HepG2 (cell line): ENCODE measurements around the gene TPRA1. TPM values are rescaled to one million over a fixed set of nuclear protein-coding genes. Genes with fewer than 3 reads are reported as not detected.
A peak's percentile ranks its signal among the peaks of the same experiment; 100 is the strongest.

Experiments
- CREBL2 ChIP-seq: sonication (generic); formaldehyde crosslinking; IDR thresholded peaks from 2 replicates; pipeline ENCODE4 v1.8.1; 2023; ENCODE audit warnings: missing genetic modification reagents, mild to moderate bottlenecking, borderline replicate concordance
- EEA1 ChIP-seq: sonication (generic); formaldehyde crosslinking; IDR thresholded peaks from 2 replicates; pipeline ENCODE4 v1.5.1; 2020; ENCODE audit warnings: mild to moderate bottlenecking, missing genetic modification reagents, borderline replicate concordance
- HMG20B ChIP-seq: conservative IDR thresholded peaks from 2 replicates; pipeline ENCODE4 v1.6.1; 2016; ENCODE audit warnings: missing genetic modification reagents, missing compliant biosample characterization
- IRX3 ChIP-seq: sonication (generic); formaldehyde crosslinking; IDR thresholded peaks from 2 replicates; pipeline ENCODE4 v1.8.1; 2023; ENCODE audit warnings: mild to moderate bottlenecking, low read depth, missing genetic modification reagents, borderline replicate concordance
- MXI1 ChIP-seq: IDR thresholded peaks from 3 replicates; pipeline ENCODE4 v1.6.1; 2012; ENCODE audit warnings: low read depth, low read length, inconsistent platforms, borderline replicate concordance
- NFKBIZ ChIP-seq: IDR thresholded peaks from 2 replicates; pipeline ENCODE4 v1.6.1; 2018; ENCODE audit warnings: missing genetic modification reagents, missing compliant biosample characterization
- POLR2G ChIP-seq: fragments of 200-400 bp; formaldehyde crosslinking; IDR thresholded peaks from 2 replicates; pipeline ENCODE4 v1.6.1; 2018; ENCODE audit warnings: mild to moderate bottlenecking, low read depth, low read length, moderate library complexity
- SALL1 ChIP-seq: sonication (generic); formaldehyde crosslinking; IDR thresholded peaks from 2 replicates; pipeline ENCODE4 v1.8.0; 2022; ENCODE audit warnings: mild to moderate bottlenecking, missing genetic modification reagents
- SMARCE1 ChIP-seq: fragments of 450-650 bp; IDR thresholded peaks from 2 replicates; pipeline ENCODE4 v1.6.1; 2017; ENCODE audit warnings: borderline replicate concordance
- TBP ChIP-seq: sonication (generic); formaldehyde crosslinking; IDR thresholded peaks from 2 replicates; pipeline ENCODE4 v1.5.0; 2020; ENCODE audit warnings: missing genetic modification reagents
- TCF7 ChIP-seq: sonication (generic); IDR thresholded peaks from 2 replicates; pipeline ENCODE4 v1.6.1; 2016; ENCODE audit warnings: antibody characterized with exemption, low read depth
- ZBTB25 ChIP-seq: IDR thresholded peaks from 2 replicates; pipeline ENCODE4 v1.6.1; 2018; ENCODE audit warnings: missing genetic modification reagents
- ZFP62 ChIP-seq: sonication (generic); formaldehyde crosslinking; IDR thresholded peaks from 2 replicates; pipeline ENCODE4 v1.4.0; 2020; ENCODE audit warnings: missing genetic modification reagents
- ZNF451 ChIP-seq: sonication (generic); formaldehyde crosslinking; IDR thresholded peaks from 2 replicates; pipeline ENCODE4 v1.5.0; 2020; ENCODE audit warnings: mild to moderate bottlenecking, missing genetic modification reagents
- ZNF674 ChIP-seq: sonication (generic); formaldehyde crosslinking; IDR thresholded peaks from 2 replicates; pipeline ENCODE4 v1.5.0; 2020; ENCODE audit warnings: low read depth, mild to moderate bottlenecking, missing genetic modification reagents
- ZNF879 ChIP-seq: sonication (generic); formaldehyde crosslinking; IDR thresholded peaks from 2 replicates; pipeline ENCODE4 v1.8.1; 2023; ENCODE audit warnings: missing genetic modification reagents
- polyA plus RNA-seq, 8 experiments: library from polyadenylated mRNA; depleted of rRNA in 3 of 8; stranded (reverse) in 7 of 8; unstranded in 1 of 8; fragments of >200 nt; fragmentation: Illumina TruSeq in 4 of 8; extraction: Trizol in 4 of 8; gene quantifications; 2 replicates each; pipeline versions ENCODE4 v1.2.1 to v1.2.3, GENCODE V29; 2011 to 2016; ENCODE audit warnings: low read depth in 4 of 8, missing spikeins in 1 of 8, mixed read lengths in 1 of 8; ENCODE audit not compliant: insufficient read depth in 1 of 8
- total RNA-seq, 5 experiments: library from RNA; depleted of rRNA; stranded (reverse); fragments of >200 nt; fragmentation: Illumina TruSeq; extraction: Trizol; gene quantifications; 2 replicates each; pipeline ENCODE4 v1.2.3, GENCODE V29; 2016; ENCODE audit warnings: low read depth in 1 of 5
- TF ChIP-seq, protein P1 (sequence below): sonication (generic); formaldehyde crosslinking; IDR thresholded peaks from 2 replicates; pipeline ENCODE4 v1.4.0; 2020; ENCODE audit warnings: missing genetic modification reagents, mild to moderate bottlenecking, borderline replicate concordance
- TF ChIP-seq, protein P2 (sequence below): sonication (generic); formaldehyde crosslinking; IDR thresholded peaks from 2 replicates; pipeline ENCODE4 v1.4.0; 2020; ENCODE audit warnings: missing genetic modification reagents
- TF ChIP-seq, protein P3 (sequence below): sonication (generic); formaldehyde crosslinking; IDR thresholded peaks from 2 replicates; pipeline ENCODE4 v1.5.0; 2020; ENCODE audit warnings: missing genetic modification reagents
- TF ChIP-seq, protein P4 (sequence below): fragments of 450-650 bp; IDR thresholded peaks from 2 replicates; pipeline ENCODE4 v1.6.1; 2017

TPRA1 gene
- total and polyA plus RNA-seq, 2 of the 13 experiments (the other 11 are each of a cell fraction or from before 2014, with no cell fraction given) = 25.4 to 25.8 TPM

DNA sequence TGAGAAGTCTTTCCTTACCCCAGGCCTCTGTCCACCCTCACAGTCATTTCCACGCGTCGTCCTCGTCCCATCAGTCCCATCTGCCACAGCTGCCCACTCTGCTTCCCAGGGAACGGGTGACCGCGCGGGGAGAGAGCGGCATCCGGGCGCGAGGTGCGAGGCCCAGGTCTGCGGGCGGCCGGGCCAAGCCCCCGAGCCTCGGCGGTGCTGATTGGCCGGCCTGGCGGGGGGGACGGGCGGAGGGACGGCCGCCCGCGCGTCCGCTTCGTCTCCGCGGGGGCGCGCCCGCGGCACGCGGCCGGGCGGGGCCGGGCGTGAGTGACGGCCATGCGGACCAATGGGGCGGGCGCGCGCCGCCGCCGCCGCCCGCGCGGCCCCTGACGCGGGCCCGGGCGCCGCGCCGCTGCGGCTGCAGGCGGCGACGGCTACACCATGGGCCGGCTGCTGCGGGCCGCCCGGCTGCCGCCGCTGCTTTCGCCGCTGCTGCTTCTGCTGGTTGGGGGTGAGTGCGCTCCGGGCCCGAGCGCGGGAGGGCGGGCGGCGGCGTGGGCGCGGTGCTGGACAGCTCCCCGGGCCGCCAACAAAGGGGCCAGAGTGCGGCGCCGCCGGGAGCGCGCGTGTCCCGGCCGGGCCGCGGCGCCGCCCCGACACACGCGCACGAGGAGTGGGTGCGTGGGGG is 38.4 kb upstream of the TPRA1 start, which contains the start of gene PODXL2 (continued):
- TF ChIP-seq, protein P1, sequence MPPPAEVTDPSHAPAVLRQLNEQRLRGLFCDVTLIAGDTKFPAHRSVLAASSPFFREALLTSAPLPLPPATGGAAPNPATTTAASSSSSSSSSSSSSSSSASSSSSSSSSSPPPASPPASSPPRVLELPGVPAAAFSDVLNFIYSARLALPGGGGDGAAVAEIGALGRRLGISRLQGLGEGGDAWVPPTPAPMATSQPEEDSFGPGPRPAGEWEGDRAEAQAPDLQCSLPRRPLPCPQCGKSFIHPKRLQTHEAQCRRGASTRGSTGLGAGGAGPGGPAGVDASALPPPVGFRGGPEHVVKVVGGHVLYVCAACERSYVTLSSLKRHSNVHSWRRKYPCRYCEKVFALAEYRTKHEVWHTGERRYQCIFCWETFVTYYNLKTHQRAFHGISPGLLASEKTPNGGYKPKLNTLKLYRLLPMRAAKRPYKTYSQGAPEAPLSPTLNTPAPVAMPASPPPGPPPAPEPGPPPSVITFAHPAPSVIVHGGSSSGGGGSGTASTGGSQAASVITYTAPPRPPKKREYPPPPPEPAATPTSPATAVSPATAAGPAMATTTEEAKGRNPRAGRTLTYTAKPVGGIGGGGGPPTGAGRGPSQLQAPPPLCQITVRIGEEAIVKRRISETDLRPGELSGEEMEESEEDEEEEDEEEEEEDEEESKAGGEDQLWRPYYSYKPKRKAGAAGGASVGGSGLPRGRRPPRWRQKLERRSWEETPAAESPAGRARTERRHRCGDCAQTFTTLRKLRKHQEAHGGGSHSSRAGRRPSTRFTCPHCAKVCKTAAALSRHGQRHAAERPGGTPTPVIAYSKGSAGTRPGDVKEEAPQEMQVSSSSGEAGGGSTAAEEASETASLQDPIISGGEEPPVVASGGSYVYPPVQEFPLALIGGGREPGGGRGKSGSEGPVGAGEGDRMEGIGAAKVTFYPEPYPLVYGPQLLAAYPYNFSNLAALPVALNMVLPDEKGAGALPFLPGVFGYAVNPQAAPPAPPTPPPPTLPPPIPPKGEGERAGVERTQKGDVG (CRISPR knock-in tag) = no peak
- TF ChIP-seq ZNF879 (CRISPR knock-in tag) = 0 out of 2 replicates have a peak, but pooled peaks have one; percentile 79
- TF ChIP-seq TBP (CRISPR knock-in tag) = no peak
- TF ChIP-seq MXI1 = peak; percentile 30; the same call in 1 of the 3 replicates
- TF ChIP-seq SMARCE1 = no peak
- peak; percentile 93 for TF ChIP-seq SALL1 (CRISPR knock-in tag)
- no peak for TF ChIP-seq ZNF674
- TF ChIP-seq, protein P2, sequence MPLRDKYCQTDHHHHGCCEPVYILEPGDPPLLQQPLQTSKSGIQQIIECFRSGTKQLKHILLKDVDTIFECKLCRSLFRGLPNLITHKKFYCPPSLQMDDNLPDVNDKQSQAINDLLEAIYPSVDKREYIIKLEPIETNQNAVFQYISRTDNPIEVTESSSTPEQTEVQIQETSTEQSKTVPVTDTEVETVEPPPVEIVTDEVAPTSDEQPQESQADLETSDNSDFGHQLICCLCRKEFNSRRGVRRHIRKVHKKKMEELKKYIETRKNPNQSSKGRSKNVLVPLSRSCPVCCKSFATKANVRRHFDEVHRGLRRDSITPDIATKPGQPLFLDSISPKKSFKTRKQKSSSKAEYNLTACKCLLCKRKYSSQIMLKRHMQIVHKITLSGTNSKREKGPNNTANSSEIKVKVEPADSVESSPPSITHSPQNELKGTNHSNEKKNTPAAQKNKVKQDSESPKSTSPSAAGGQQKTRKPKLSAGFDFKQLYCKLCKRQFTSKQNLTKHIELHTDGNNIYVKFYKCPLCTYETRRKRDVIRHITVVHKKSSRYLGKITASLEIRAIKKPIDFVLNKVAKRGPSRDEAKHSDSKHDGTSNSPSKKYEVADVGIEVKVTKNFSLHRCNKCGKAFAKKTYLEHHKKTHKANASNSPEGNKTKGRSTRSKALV (CRISPR knock-in tag) = peak; percentile 48; the same call in 1 of the 2 replicates
- TF ChIP-seq NFKBIZ (CRISPR knock-in tag) = no peak
- peak; percentile 56; the same call in 1 of the 2 replicates for TF ChIP-seq ZNF451 (CRISPR knock-in tag)
- TF ChIP-seq HMG20B = no peak
- no peak for TF ChIP-seq ZBTB25 (CRISPR knock-in tag)
- TF ChIP-seq IRX3 = peak; percentile 77; the same call in 1 of the 2 replicates
- no peak for TF ChIP-seq TCF7
- TF ChIP-seq, protein P3, sequence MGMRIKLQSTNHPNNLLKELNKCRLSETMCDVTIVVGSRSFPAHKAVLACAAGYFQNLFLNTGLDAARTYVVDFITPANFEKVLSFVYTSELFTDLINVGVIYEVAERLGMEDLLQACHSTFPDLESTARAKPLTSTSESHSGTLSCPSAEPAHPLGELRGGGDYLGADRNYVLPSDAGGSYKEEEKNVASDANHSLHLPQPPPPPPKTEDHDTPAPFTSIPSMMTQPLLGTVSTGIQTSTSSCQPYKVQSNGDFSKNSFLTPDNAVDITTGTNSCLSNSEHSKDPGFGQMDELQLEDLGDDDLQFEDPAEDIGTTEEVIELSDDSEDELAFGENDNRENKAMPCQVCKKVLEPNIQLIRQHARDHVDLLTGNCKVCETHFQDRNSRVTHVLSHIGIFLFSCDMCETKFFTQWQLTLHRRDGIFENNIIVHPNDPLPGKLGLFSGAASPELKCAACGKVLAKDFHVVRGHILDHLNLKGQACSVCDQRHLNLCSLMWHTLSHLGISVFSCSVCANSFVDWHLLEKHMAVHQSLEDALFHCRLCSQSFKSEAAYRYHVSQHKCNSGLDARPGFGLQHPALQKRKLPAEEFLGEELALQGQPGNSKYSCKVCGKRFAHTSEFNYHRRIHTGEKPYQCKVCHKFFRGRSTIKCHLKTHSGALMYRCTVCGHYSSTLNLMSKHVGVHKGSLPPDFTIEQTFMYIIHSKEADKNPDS (CRISPR knock-in tag) = no peak
- TF ChIP-seq CREBL2 = no peak
- no peak for TF ChIP-seq ZFP62 (CRISPR knock-in tag)
- TF ChIP-seq, protein P4, sequence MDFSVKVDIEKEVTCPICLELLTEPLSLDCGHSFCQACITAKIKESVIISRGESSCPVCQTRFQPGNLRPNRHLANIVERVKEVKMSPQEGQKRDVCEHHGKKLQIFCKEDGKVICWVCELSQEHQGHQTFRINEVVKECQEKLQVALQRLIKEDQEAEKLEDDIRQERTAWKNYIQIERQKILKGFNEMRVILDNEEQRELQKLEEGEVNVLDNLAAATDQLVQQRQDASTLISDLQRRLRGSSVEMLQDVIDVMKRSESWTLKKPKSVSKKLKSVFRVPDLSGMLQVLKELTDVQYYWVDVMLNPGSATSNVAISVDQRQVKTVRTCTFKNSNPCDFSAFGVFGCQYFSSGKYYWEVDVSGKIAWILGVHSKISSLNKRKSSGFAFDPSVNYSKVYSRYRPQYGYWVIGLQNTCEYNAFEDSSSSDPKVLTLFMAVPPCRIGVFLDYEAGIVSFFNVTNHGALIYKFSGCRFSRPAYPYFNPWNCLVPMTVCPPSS = no peak
- TF ChIP-seq POLR2G = no peak
- TF ChIP-seq EEA1 = peak; percentile 62; the same call in 1 of the 2 replicates
